ENCODE data around the gene ALG10. TPM values are rescaled to one million over a fixed set of nuclear protein-coding genes. Genes with fewer than 3 reads are reported as not detected.
A peak's percentile ranks its signal among the peaks of the same experiment; 100 is the strongest.
"Not testable (repeated sequence)": the region's sequence is repeated elsewhere in the genome, so short reads cannot be mapped to it uniquely, and the experiment has no call there.

Gene ALG10
- total and polyA plus RNA-seq, 12 donors, result 1.8 to 18.1 (median 9.1) TPM

DNA sequence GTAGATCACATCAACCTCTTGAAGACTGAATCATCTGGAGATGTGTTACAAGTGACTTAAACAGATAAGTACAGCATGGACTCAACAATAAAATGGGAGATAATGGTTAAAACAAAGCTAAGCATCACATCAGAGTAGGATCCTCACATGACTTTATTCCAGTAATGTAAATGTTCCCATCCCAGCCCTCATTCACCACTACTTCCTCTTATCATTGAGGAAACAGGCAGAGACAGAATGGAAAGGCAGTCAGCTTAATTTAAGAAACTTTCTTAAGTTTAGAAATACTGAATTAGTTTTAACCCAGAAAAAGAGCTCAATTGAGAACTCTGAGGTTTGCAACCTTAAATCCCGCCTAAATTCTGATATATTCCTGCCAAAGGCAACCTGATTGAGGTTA lies 1.2 kb upstream of the ALG10 start:
- no peak for DNase-seq
- TF ChIP-seq, protein P1, sequence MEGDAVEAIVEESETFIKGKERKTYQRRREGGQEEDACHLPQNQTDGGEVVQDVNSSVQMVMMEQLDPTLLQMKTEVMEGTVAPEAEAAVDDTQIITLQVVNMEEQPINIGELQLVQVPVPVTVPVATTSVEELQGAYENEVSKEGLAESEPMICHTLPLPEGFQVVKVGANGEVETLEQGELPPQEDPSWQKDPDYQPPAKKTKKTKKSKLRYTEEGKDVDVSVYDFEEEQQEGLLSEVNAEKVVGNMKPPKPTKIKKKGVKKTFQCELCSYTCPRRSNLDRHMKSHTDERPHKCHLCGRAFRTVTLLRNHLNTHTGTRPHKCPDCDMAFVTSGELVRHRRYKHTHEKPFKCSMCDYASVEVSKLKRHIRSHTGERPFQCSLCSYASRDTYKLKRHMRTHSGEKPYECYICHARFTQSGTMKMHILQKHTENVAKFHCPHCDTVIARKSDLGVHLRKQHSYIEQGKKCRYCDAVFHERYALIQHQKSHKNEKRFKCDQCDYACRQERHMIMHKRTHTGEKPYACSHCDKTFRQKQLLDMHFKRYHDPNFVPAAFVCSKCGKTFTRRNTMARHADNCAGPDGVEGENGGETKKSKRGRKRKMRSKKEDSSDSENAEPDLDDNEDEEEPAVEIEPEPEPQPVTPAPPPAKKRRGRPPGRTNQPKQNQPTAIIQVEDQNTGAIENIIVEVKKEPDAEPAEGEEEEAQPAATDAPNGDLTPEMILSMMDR (IDR thresholded peaks at IDR 0.05), result no peak
- TF ChIP-seq POLR2A (IDR thresholded peaks at IDR 0.05), result no peak
- H3K4me3 ChIP-seq, result peak overlapping the region in 1 of 4 donors; percentile 68
- H3K36me3 ChIP-seq (replicated peaks in 1 of 2), result no peaks in the 10 kb centered on the region
- H3K27ac ChIP-seq, result no peak overlapping the region
- peaks cover 3 to 11% of the 10 kb centered on the region in 2 donors for H3K4me1 ChIP-seq (replicated peaks in 1 of 2)
- WGBS, 4 donors, result 90 to 100% (median 93%) methylated on average over 1 of the region's 1 CpG
- intact Hi-C loops (cut with DNase I), result loop anchor here in 1 of 2 donors (5.0 kb wide), 1 partner anchor 1264 kb away; the partner anchor contains the start of gene YARS2
- no peaks in the 10 kb centered on the region for H3K27me3 ChIP-seq
- H3K9me3 ChIP-seq (replicated peaks in 1 of 3), result no peaks in the 10 kb centered on the region

DNA sequence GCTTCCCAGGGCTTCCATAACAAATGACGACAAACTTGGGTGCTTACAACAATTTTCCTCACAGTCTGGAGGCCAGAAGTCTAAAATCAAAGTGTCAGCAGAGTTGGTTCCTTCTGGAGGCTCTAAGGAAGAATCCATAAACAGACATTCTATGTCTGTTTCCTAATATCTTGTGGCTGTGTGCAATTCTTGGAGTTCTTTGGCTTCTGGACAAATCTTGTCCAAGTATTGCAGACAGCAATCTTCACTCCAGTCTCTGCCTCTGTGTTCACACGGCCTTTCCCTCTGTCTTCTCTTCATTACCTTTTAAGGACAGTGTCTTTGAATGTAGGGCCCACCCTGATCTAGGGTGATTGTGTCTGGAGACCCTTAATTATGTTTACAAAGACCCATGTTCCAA lies 5.4 kb downstream of the ALG10 start:
- H3K27me3 ChIP-seq; H3K9me3 ChIP-seq (replicated peaks in 1 of 3); H3K4me1 ChIP-seq (replicated peaks in 1 of 2); H3K27ac ChIP-seq; H3K4me3 ChIP-seq; intact Hi-C loops (cut with DNase I); DNase-seq; H3K36me3 ChIP-seq (replicated peaks in 1 of 2): not testable (repeated sequence)
- WGBS, 4 donors, result 68 to 86% (median 76%) methylated on average over 2 of the region's 2 CpGs

DNA sequence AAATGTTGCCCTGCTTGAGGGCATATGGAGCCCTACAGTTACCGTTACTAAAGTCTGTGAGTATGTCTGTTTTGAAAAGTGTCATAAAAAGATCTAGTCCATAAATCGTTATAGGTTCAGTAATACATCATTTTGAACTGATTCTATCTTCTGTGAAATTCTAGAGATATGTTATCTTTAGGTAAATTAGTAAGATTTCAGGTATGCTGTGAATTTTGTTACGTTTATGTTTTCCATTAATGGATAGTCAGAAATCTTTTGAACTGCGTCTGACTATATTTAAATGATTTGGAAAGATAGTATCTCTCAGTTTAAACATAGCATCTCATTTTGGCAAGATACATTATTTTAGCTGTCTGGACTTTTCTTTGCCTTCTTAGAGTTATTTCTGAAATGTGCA lies 8.3 kb downstream of the ALG10 start:
- no peak for DNase-seq
- Histone ChIP-seq H3K9me3 (replicated peaks in 1 of 3) (no peaks in the 10 kb centered on the region), H3K27me3 (no peaks in the 10 kb centered on the region), H3K27ac (no peak overlapping the region), H3K36me3 (replicated peaks in 1 of 2) (no peaks in the 10 kb centered on the region), H3K4me3 (no peak overlapping the region), H3K4me1 (replicated peaks in 1 of 2) (no peaks in the 10 kb centered on the region)
- TF ChIP-seq POLR2A (IDR thresholded peaks at IDR 0.05), result no peak
- TF ChIP-seq, protein P1 (IDR thresholded peaks at IDR 0.05), result no peak
- intact Hi-C loops (cut with DNase I), result no loop called here
- WGBS, 4 donors, result 91 to 93% (median 91%) methylated on average over 4 of the region's 4 CpGs

DNA sequence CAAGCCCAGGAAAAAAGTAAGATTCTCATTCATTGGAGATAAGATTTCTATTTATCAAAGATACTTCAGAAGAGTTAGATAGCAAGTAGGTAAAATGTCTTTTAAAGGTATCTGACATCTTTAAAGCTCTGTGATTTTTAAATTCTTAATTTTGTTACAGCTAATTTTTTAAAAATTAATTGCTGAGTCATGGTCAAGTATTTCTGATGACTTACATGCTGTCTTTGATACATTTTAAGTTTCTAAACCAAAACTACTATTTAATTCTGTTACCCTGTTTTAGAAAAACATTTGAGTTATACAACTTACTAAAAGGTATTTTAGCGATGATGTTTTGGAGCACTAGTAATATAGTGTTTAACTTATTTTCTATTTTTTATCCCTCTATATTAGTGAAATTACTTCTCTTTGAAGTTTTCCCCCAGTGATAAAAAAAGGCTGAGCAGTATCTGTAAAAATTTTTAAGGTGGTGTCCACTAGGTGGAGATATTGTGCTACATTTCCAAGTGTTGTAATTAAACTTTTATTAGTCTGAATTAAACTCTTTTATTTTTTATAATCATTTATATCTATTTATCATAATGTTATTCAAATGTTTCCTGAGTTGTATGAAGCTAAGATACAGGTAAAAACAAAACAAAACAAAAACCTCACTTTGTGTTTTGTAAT lies 11.5 kb downstream of the ALG10 start:
- WGBS, 4 donors, result 12 to 29% (median 26%) methylated on average over 1 of the region's 1 CpG
- no peak overlapping the region for H3K27ac ChIP-seq
- intact Hi-C loops (cut with DNase I), result no loop called here

More for the DNA sequence above, 11.5 kb downstream of the ALG10 start:
- no peaks in the 10 kb centered on the region for H3K36me3 ChIP-seq (replicated peaks in 1 of 2)
- H3K4me3 ChIP-seq, result no peak overlapping the region
- H3K9me3 ChIP-seq (replicated peaks in 1 of 3), result no peaks in the 10 kb centered on the region
- no peak for DNase-seq
- no peaks in the 10 kb centered on the region for H3K4me1 ChIP-seq (replicated peaks in 1 of 2)
- H3K27me3 ChIP-seq, result no peaks in the 10 kb centered on the region
- TF ChIP-seq POLR2A (IDR thresholded peaks at IDR 0.05), result no peak
- TF ChIP-seq, protein P1 (IDR thresholded peaks at IDR 0.05), result peak; percentile 7 to 59 (median 38)
